ENCODE data around the gene NPTX2. TPM values are rescaled to one million over a fixed set of nuclear protein-coding genes. Genes with fewer than 3 reads are reported as not detected.

NPTX2 gene
- total RNA-seq, 4 donors from 2014 or later: 1.0 to 11.0 (median 6.7) TPM

GRCh38 chr7:98573816-98574215, 43.3 kb upstream of the NPTX2 start:
- no peak for TF ChIP-seq CTCF (IDR thresholded peaks at IDR 0.05; ENCODE audit: low read depth)

GRCh38 chr7:98575878-98576277, 41.2 kb upstream of the NPTX2 start:
- no peak for TF ChIP-seq CTCF (IDR thresholded peaks at IDR 0.05; ENCODE audit: low read depth)

DNA sequence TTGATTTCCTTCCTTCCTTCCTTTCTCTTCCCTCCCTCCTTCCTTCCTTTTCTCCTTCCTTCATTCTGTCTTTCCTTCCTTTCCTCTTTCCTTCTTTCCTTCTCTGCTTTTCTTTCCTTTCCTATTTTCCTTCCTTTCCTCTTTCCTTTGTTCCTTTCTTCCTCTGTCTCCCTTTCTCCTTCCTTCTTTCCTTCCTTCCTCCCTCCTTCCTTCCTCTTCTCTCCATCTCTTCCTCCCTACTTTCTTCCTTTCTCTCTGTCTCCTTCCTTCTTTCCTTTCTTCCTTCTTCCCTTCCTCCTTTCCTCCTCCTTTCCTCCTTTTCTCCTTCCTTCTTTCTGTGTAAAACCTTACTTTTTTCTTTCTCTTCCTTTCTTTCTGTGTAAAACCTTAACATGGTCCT, 32.3 kb upstream of the NPTX2 start:
- no peak for TF ChIP-seq CTCF (IDR thresholded peaks at IDR 0.05; ENCODE audit: low read depth)

DNA sequence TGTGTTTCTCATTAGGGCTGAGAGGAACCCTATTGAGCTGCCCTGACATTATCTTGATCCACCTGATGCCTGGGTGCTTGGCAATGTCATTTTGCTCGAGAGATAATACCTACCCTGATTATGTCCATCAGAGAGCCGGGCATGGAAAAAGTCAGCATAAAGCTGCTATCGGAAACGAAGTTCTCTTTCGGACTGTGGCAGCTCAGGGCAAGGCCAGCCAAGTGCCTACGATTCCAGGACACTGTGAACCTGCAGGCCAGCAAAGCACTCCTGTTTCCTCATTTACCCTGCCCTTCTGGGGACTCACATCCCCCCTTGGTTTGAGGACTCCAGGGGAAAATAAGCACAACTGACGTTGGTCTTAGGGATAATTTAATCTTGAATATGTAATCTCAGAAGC, 25.2 kb upstream of the NPTX2 start:
- no peak for TF ChIP-seq CTCF (IDR thresholded peaks at IDR 0.05; ENCODE audit: low read depth)

DNA sequence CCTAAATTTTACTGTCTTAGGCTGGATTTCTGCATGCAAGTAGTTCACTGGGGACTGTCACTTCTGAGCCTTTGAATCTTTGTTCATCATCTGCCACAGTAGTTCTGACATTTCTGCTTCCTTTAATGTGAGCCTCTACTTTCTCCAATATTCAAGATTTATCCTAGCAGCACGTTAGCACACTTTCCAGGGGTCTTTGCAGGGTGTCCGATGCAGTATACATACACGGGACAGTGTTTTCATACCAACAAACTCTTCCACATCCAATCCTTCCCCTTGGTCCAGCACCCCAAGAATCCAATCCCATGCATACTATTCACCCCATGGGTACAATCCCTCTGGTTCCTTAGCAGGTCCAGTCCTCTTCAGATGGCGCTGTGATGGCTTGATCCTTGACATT, 22.7 kb upstream of the NPTX2 start:
- no peak for TF ChIP-seq CTCF (IDR thresholded peaks at IDR 0.05; ENCODE audit: low read depth)

DNA sequence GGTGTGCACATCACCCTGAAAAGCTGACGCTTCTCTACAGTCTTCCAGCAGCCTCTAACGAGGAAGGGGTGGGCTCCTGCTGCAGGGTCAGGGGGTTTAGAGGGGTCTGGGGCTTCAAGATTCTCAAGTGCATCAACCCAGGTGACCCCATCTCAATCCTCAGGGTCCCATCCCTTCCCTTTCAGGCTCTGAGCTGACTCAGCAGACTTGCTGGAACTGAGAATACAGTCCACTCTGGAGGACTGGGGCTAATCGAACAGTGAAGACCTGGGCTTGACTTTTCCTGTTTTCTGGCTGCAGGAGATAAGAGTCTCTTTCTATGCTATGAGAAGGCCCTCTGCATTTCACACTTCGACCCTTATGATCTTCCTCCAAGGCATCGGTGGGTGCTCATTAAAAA, 22.3 kb upstream of the NPTX2 start:
- TF ChIP-seq CTCF (IDR thresholded peaks at IDR 0.05; ENCODE audit: low read depth): no peak

DNA sequence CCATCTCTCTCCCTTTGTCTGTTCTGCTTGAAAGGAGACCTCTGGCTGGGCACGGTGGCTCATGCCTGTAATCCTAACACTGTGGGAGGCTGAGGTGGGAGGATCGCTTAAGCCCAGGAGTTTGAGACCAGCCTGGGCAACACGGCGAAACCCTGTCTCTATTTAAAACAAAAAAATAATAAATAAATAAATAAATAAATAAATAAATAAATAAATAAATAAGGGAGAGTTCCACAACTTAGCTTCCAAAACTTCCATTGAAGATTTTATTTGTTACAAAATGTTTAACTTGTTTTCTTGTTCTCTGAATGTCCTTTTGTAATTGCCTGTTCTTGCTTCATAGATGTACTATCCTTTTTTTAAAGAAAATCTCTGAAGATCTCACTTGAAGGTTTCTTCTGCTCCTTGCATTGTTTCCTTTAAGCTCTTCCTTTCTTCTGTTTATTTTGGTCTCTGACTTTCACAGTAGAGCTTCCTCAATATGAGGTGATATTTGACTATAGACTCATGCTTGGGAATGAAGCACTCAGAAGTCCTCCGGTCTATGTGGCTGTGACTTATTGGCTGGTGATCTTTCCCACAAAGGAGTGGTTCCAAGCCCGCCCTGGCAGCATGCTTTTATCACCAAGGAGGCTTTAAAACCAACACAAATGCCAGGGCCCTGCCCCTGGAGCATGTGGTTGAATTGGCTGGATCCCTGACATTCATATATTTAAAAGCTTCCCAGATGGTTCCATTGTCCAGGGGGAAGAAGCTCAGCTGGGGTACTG, 18.1 kb upstream of the NPTX2 start:
- no peak for TF ChIP-seq CTCF (IDR thresholded peaks at IDR 0.05; ENCODE audit: low read depth)
